ENCODE measurements around the gene CDC6. TPM values are rescaled to one million over a fixed set of nuclear protein-coding genes. Genes with fewer than 3 reads are reported as not detected.

CDC6 gene, protein sequence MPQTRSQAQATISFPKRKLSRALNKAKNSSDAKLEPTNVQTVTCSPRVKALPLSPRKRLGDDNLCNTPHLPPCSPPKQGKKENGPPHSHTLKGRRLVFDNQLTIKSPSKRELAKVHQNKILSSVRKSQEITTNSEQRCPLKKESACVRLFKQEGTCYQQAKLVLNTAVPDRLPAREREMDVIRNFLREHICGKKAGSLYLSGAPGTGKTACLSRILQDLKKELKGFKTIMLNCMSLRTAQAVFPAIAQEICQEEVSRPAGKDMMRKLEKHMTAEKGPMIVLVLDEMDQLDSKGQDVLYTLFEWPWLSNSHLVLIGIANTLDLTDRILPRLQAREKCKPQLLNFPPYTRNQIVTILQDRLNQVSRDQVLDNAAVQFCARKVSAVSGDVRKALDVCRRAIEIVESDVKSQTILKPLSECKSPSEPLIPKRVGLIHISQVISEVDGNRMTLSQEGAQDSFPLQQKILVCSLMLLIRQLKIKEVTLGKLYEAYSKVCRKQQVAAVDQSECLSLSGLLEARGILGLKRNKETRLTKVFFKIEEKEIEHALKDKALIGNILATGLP
- total RNA-seq = 2.4 TPM

DNA sequence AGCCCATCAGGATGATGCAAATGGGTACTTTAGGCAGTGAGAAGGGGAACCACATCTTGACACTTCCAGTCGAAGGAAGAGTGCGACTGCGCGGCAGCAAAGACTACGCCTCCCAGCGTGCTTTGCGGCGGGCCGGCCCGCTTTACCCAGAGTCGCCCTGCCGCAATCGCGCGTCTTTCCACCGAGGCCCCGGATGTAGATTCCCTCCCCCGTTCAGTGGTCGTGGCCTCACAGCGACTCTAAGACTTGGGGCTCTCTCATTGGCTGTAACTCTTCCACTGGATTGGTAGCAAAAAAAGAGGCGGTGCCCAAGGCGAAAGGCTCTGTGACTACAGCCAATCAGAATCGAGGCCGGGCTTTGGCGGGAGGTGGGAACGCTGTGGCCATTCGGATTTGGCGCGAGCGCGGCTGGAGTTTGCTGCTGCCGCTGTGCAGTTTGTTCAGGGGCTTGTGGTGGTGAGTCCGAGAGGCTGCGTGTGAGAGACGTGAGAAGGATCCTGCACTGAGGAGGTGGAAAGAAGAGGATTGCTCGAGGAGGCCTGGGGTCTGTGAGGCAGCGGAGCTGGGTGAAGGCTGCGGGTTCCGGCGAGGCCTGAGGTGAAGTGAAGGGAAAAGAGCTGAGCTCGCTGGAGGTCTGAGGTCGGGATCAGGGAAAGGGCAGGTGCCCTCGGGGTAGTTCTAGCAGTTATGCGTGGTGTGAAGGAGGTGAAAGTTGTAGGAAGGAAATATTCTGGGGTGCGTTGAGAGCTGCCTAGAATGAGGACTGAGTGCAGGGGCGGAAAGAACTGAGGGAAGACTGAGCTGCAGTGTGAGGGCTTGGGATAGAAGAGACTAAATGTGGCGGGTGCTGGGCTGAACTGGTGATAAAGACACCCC, at the start of gene CDC6:
TSS of gene CDC6 (plus strand) at position 386 of the 876 bp plus-strand sequence. CDS start 1,542 bp downstream, outside the sequence.
- FAIRE-seq (peak; percentile 84), DNase-seq (ENCODE audit: low spot score in 2 of 2) (peak; percentile 85 to 96)

DNA sequence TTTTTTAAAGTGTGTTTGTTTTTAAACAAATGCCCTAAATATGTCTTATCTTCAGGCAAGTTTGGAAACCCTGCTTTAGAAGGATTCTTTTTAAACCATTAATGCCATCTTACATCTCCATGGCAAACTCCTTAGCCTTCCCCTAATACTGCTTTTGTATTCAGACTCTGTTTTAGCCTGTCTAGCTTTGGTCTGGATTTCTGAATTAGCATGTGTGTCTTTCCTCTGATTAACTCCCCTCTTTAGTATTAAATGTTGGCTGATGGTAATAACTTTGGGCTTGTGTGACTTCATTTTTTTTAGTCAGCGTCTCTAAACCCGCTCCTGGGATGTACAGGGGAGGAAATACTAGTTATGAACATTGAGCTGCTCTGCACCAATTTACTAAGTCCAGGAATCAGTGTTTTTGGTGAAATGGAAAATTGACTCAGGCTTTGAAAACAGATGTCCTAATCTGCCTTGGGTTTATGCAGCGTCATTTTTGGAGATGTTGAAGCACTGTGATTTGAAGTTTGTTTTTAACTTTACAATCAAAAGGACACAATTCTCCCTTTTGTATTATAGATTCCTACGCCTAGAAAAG, 46.3 kb upstream of the CDC6 start:
- FAIRE-seq (no peak), DNase-seq (ENCODE audit: low spot score in 2 of 2) (no peak)

DNA sequence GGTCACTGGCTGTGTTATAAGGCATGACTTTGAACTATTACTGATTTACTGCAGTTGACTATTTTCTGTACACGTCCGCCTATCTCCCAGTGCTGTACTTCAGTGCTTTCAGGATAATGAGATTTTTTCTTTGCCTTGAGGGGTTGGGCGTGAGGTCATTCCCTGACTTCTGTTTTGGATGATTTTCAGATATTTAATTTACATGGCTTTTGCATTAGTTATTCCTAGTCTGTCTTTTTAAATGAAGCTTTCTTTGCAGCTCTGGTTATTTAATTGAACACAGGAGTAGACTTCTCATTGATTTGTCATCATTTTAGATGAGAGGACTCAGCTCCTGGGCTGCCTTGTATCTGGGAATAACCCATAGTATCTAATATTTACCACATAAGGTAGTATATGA, 44.9 kb upstream of the CDC6 start:
- no peak for DNase-seq (ENCODE audit: low spot score in 2 of 2)
- FAIRE-seq = no peak

DNA sequence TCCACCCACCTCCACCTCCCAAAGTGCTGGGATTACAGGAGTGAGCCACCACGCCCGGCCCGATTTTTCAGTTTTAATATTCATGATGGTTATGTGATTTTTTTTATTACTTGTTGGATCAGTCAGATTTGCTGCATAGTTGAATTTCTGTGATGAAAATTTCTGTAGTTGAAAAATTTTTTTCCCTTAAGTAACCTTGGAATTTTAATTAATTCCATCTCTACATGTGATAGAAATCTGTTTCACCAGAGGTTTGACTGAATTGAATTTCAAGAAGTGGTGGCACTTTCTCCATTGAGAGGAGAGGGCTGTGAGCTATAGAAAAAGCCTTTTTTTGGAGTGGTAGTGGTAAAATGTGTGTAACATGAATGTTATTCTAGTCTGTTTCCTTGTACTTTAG, 43.9 kb upstream of the CDC6 start:
- DNase-seq (ENCODE audit: low spot score in 2 of 2) (no peak), FAIRE-seq (no peak)

DNA sequence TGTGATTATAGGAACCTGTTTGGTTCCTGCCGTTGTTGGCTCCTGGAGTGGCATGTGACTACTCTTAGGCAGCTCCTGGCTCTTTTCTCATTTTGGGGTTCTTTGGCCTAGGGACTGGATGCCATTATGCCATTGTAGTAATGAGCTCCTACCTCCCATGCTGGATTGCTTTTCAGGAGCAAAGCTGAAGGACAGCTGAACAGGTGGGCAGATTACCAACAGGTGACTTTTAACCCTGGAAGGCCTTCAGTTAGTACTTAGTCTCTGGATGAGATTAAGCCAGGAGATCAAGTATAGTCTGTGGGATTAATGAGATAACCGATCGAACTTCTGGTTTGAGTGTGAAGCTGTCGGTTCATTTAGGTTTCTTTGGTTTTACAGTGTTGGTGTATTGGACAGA, 43.4 kb upstream of the CDC6 start:
- FAIRE-seq (no peak), DNase-seq (ENCODE audit: low spot score in 2 of 2) (no peak)

DNA sequence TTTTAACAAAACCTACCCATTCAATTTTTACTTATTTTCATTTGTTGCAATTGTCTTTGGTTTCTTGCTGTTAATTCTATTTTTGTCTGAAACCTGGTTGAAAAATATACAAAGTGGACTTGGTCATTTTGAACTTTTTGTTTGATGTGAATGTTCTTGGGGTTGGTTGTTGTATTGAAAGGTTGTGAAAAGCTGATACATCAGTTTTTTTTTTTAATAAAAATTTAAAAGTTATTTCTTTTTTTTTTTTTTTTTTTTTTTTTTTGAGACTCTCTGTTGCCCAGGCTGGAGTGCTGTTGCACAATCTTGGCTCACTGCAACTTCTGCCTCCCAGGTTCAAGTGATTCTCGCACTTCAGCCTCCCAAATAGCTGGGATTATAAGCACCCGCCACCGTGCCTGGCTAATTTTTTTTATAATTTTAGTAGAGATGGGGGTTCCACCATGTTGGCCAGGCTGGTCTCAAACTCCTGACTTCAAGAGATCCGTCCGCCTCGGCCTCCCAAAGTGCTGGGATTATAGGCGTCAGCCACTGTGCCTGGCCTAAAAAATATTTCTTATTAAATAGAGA, 39.7 kb upstream of the CDC6 start:
- DNase-seq (ENCODE audit: low spot score in 2 of 2) (no peak), FAIRE-seq (no peak)

DNA sequence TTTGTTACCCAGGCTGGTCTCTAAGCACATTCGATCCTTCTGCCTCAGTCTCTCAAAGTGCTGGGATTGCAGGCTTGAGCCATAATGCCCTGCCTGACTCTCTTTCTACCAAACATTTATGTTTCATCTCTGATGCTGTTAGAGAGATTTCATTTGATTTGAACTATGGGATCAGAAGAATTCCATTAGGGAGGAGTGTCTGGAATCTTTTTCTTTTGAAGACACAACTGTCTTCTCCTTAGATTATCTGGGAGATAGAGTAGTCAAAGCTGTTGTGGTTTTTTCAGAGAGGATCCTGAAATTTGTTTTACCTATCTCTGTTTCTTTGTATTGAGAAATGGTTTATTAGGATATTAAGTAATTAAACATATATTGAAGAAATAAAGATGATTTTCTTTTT, 39.2 kb upstream of the CDC6 start:
- DNase-seq (ENCODE audit: low spot score in 2 of 2) (no peak), FAIRE-seq (no peak)

DNA sequence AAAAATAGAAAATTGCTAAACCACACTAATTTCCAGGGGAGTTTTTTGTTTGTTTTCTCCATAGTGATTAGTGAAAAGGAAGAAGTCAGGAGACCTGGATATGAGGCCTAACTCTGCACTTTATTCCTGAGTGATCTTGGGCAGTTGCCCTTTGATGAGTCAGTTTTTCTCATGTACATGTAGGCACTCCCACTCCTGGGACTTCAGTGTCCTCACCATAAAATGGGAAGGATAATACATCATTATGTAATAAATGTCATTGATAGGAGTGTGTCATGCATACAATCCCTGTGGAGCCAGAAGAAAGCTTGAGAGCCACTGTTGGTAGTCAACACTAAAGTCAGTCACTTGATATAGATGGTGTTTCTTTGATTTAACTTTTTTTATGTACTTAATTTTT, 36.1 kb upstream of the CDC6 start:
- no peak for FAIRE-seq

DNA sequence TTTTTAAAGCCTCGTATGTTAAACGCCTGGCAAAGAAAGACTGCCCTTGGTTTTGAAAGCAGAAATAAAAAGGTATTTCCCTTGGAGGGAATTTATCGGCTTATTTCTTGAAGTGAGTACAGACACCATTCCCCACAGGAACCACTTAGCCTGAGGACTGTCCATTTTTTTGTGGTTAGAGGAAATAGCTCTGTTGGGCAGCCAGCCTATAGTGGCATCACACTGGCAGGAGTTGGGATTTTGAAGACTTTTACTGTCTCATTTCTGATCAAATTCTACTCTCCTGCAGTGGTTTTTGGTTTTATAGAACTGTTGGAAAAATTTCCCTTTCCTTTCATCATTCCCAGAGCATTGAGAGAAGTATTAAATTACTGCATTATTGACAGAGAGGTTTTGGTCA, 34.1 kb upstream of the CDC6 start:
- no peak for FAIRE-seq
- no peak for DNase-seq (ENCODE audit: low spot score in 2 of 2)

More for the DNA sequence above, 36.1 kb upstream of the CDC6 start:
- peak in 1 of 2 donors; percentile 49 for DNase-seq (ENCODE audit: low spot score in 2 of 2)

DNA sequence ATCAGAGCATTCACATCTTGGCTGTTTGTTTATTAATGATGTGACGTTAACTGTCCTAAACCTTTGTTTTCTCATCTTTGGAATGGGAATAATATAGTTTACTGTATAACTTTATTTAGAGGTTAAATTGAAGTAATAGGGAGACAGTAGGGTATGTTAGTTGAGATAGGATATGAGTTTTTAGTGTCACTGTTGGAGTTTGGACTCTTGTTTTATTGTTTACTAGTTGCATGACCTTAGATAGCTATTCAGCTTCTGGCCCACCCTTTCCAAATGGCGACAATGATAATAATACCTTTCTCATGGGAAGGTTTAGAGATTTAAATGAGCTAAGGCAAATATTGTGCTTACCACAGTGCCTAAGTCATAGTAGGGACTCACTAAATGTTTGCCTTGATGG, 28.2 kb upstream of the CDC6 start:
- DNase-seq (ENCODE audit: low spot score in 2 of 2) = no peak
- no peak for FAIRE-seq

DNA sequence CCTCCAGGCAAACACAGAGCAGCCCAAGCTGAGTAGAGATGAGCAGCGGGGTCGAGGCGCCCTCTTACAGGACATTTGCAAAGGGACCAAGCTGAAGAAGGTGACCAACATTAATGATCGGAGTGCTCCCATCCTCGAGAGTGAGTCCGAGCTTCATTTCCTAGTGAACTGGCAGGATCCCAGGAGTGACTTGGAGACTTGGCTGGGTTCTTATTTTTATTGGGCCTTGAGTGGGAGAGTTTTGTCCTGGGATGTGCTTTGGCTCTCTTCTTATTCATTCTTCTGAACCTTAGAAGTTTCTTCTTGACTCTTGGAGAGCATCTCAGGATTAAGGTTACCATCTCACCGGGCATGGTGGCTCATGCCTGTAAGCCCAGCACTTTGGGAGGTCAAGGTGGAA, 27.2 kb upstream of the CDC6 start:
- DNase-seq (ENCODE audit: low spot score in 2 of 2) = no peak
- FAIRE-seq = no peak

DNA sequence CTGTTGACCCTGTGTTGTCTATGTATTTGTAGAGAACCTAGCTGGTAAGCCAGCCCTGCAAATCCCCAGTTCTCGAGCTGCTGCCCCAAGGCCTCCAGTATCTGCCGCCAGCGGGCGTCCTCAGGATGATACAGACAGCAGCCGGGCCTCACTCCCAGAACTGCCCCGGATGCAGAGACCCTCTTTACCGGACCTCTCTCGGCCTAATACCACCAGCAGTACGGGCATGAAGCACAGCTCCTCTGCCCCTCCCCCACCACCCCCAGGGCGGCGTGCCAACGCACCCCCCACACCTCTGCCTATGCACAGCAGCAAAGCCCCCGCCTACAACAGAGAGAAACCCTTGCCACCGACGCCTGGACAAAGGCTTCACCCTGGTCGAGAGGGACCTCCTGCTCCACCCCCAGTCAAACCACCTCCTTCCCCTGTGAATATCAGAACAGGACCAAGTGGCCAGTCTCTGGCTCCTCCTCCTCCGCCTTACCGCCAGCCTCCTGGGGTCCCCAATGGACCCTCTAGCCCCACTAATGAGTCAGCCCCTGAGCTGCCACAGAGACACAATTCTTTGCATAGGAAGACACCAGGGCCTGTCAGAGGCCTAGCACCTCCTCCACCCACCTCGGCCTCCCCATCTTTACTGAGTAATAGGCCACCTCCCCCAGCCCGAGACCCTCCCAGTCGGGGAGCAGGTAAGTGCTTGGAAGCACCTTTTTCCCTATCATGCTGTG, 23.1 kb upstream of the CDC6 start:
- no peak for FAIRE-seq

DNA sequence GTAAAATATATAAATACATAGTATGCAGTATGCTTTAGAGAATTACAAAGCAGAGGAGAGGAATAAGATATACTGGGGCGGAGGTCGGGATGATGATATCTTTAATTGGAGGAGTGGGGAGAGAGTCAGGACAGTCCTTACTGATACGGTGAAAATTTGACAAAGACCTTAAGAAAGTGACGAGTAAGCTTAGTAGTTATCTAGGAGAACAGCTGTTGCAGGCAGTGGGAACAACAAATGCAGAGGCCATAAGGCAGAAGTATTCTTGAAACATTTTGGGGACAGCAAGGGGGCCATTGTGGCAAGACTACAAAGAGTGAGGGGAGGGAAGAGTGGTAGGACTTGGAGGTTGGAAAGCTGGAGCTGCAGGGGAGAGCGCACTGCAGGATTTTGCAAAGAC, 22.3 kb upstream of the CDC6 start:
- DNase-seq (ENCODE audit: low spot score in 2 of 2) (no peak), FAIRE-seq (no peak)

More for the DNA sequence above, 23.1 kb upstream of the CDC6 start:
- DNase-seq (ENCODE audit: low spot score in 2 of 2) = no peak

DNA sequence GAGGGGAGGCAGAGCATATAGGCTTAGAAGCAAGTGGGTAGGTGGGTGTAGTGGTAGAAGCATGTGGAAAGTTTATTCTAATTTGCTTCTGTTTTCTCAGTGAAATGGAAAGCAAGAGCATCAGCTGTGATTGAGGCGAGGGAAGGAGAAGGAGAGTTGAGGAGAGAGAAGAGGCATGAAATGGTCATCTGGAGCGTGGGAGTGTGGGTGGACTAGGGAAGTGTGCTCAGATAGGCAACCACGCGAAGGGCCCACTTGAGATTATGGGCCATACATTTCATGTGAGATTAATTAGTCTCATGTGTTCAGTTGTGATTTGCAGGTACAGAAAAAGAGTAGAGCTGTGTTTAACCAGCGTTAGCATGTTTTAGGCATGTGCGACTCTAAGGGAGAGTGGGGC, 20.8 kb upstream of the CDC6 start:
- DNase-seq (ENCODE audit: low spot score in 2 of 2) = peak in 1 of 2 donors; percentile 40

DNA sequence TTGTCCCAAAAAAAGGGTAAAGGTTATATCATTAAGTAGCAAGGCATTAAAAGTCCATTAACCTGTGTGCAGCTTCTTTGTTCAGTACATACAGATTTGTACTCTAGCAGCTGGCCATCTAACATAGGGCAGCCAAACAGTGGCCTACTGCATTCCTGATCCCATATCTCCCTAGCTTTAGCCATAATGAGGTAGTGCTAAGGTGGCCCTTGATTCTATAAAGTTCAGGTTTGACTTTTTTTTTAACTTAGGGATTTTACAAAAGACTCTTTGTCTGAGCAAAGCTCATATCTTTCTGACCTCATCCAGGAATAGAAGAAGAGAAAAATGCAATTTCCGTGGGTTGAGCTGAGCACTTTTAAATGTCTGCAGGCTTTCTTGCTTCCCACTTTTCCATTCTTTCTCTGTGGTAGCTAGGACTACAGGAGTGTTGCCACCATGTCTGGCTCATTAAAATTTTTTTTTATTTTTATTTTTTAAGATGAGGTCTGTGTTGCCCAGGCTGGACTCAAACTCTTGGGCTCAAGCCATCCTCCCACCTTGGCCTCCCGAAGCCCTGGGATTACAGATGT, 19.5 kb upstream of the CDC6 start:
- DNase-seq (ENCODE audit: low spot score in 2 of 2) (no peak), FAIRE-seq (no peak)

More for the DNA sequence above, 20.8 kb upstream of the CDC6 start:
- no peak for FAIRE-seq

DNA sequence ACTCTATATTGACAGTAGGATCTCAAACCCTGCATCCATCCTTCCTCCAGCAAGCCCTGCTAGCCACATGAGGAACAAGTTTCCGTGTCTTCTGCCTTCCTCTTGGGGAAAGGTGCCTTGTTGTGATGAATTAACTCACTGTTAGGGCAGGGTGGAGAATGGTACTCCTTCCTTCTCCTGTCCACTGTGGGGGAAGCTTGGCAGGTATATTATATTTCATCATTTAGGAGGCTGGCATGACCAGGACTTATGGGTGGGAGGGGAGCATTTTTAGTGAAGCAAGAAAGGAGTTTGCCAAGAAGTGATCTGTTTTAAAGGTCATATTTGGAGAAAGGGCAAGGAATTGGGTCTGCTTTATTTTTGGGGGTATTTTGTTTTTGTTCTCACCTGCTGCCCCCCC, 9.3 kb upstream of the CDC6 start:
- DNase-seq (ENCODE audit: low spot score in 2 of 2) (no peak), FAIRE-seq (no peak)

DNA sequence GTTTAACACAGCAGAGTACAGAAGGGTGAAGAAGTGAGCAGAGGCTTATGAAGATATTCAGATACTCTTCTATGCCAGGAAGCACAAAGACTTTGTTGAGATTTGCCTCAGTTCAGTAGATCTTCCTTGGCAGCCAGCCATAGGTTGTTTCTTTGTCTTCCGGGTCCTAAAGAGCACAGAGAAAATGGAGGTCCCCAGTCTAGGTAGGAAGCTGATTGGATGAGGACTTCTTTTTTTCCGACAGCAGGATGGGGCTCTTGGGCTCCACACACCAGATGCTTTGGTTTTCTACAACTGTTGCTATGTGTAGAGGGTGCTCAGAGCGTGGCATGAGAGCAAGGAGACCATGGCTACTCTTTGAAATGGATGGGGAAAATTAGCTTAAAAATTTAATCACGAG, 8.3 kb upstream of the CDC6 start:
- FAIRE-seq (no peak), DNase-seq (ENCODE audit: low spot score in 2 of 2) (no peak)

DNA sequence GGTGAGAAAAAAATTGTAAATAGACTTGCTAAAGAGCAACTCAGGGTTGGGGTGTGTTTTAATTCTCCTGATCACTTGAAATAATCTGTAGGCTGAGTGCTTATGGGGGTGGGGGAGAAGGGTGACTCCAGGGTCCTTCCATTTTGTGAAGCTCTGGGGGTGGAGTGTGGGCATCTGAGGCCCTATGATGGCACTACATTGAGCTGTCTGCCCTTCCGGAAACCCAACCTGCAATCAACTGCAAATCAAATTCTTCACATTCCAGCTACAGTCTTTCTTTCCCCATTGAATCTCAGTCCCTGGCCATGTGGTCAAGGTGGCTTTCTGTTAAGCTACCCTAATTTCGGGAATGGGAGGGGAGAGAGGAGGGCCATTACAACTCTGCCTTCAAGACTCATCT, 6.0 kb upstream of the CDC6 start:
- DNase-seq (ENCODE audit: low spot score in 2 of 2) (no peak), FAIRE-seq (no peak)

DNA sequence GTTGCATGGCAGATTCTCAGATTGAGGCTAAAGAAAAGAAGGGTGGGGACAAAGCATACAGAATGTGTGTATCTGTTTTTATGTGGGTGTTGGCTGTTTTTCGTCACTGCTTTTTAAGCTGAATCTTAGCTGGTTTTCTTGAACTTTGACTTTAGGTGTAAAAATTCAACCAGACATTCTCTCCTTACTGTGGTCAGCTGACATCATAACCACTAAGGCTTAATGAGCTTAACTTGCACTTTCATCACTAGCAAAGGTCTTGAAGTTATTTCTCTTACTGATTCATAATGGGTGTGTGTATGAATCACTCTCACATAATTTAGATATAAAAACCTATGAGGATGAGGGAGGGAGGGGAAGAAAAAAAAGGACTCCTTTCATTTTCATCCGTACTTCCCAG, 4.0 kb upstream of the CDC6 start:
- FAIRE-seq (no peak), DNase-seq (ENCODE audit: low spot score in 2 of 2) (no peak)

Measured in frontal cortex (tissue), 4 donors.